GM21381 (cell line): ENCODE data around the gene LAMP5.
A peak's percentile ranks its signal among the peaks of the same experiment; 100 is the strongest.

ENCODE experiments used
- ATAC-seq: cut with Tn5 transposase; IDR thresholded peaks from one replicate; pipeline ENCODE4 v1.9.1; 2021; ENCODE audit warnings: mild to moderate bottlenecking, moderate library complexity; ENCODE audit not compliant: unreplicated experiment

LAMP5 gene

DNA sequence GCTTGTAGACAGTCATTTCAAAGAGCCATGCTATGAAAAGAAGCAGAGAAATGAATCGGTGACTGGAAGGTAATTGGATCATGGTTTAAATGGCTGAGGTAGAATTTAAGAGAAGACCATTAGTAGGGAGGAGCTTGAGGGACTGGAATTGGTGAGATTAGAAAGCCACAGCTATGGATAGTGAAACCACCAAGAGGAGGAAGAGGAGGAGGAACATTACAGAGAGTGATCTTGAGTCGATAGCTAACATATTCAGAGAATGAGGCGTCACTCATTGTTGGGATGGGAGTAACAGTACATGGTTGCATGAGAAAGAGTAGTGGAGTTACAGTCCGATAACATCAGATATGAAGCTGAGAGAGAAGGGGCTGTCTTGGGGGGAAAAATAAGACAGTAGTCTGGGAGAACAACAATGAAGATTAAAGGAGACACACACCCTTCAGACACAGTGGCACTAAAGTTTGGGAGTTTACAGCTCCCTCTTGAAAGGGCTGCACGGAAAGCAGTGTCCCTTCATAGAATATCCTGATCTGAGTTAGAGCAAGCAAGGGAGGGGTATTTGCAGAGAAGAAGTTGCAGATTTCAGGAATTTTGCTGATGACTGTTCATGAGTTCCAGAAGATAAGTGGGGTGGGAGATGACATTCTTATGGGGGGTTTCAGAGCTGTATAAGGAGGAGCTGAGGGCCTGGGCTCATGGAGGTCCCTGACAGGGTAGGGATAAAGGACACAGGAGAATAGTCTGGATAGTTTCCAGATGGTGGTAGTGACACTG is 15.1 kb upstream of the LAMP5 start:
- no peak for ATAC-seq

DNA sequence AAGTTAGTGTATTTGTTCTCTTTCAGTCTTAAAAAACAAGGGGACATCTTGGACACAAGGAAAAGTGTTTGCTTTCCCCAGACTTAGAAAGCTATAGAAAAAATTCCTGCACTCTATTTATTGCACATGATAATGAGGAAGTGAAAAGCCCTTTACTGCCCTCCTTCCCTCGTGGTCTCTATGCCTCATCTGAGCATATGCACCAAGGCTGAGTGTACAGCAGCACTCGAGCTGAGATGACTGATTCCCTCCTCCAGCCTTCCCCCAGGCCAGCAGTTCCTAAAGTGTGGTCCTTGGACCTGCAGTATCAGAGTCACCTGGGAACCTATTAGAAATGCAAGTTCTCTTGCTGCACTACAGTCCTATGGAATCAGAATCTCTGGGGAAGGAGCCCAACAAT is 14.3 kb upstream of the LAMP5 start:
- no peak for ATAC-seq

DNA sequence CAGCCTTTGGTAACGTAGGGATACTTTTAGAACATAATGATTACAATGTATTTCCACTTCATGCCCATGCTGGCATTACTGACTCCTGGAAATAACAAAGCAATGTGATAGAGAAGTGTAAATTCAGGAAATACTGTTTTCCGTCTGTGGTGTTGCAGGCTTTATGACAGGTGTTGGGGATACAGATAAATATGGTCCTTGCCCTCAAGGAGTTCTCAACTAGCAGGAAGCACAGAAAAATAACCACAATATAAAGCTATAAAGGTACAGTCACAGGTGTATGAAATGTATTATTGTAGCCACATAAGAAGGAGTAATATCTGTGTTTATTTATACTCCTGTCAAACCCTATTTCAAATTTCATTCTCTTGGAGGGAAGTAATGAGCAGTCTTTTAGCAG is 12.9 kb upstream of the LAMP5 start:
- no peak for ATAC-seq

DNA sequence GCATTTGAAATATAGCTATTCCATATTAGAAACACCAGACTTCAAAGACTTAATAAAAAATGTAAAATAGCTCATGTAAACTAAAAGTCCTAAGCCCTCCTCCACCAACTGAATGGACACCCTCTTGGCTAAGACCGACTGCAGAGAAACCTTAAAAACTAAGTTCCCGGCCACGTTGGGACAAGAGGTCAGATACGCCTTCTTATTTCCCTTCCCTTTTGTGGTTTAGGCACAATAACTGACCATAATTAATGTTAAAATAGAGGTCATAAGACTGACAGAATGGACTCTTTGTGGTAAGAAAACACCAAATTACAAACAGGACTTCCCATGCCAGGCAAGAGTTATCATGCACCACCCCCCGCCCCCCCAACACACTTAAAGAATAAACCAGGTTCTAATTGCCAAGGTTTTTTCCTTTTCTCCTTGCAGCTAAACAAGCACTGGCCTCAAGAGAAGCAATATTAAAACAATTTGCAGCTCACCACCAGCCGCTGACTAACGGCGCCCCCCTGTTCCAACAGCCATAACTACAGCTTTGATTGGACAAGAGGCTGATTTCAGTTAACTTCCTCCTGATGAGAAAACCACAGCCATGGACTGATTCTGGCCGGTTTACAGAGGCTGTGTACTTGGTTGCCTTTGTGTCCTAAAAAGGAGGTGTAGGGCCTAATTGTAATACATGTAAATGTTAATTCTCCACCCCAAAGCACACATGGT is 10.7 kb upstream of the LAMP5 start:
- ATAC-seq, result no peak

DNA sequence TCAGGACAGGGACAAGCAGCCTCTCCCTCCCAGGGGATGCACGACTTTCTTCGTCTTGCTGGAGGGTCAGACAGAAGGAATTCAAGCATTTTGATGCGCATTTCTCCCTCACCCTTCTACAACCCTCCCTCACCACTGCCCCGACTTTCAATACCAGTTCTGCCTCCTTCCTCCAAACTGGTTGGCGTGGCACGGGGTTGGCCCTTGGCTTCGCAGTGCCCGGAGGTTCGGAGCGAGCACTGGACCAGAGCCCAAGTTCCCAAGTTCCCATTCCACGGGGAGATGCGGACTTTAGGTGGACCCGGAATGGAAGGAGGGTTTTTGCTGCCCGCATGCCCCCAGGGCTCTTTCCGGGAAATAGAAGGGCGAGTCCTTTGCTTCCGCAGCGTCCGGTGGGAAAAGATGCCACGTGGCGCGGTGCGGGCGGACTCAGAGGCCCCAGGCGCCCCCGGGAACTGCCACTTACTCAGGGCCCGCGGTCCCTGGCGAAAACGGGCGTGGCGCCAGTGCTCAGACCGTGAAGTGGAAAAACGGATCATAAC is 8.0 kb upstream of the LAMP5 start:
- no peak for ATAC-seq

DNA sequence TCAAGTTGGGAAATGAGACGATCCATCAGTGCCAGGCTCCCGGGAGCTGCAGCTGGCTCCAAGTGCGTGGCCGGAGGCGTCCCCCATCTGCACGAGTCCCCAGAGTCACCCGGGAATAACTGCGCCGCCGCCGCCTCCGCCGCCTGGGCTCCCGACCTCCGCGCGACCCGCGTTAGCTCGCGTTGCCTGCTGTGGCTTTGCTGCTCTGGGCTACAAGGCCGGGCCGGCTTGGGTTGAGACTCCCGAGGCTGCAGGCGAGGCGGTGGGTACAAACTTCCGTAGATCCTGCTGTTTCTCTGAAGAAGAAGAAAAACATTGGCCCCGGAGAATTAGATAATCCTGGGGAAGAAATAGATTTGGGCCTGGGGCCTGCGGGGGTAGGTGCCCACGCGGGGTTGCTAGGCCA is 7.4 kb upstream of the LAMP5 start:
- ATAC-seq, result no peak

DNA sequence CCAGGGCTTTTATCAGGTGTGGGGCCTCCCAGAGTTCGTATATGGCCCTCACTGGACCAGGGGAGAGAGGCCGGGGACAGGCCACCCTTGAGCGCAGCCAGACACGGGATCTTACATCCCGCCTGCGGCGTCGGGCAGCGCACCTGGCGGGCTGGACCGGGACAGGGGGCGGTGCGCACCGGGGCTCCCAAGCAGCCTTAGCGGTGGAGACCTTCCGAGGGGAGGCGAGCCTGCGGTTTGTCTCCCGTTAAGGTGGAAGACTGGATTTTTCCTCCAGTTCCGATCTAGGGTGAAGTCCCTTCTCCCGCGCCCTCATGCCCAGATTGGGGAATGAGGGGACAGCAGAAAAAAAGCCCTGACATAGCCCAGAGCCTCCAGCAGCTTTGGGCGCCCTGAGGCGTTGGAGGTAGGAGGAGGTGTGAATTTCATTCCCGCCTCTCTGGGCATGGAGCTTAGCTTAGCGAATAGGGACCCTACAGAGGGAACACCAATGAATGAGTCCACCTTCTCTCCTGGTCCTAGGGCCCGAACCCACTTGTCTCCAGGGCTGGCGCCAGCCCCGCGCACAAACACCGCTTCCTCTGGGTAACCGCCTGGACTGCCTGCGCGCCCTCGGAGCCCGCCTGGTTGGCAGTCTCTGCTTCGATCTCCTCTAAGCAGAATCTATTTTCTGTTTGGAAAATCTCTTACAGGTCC is 6.7 kb upstream of the LAMP5 start:
- ATAC-seq, result no peak

DNA sequence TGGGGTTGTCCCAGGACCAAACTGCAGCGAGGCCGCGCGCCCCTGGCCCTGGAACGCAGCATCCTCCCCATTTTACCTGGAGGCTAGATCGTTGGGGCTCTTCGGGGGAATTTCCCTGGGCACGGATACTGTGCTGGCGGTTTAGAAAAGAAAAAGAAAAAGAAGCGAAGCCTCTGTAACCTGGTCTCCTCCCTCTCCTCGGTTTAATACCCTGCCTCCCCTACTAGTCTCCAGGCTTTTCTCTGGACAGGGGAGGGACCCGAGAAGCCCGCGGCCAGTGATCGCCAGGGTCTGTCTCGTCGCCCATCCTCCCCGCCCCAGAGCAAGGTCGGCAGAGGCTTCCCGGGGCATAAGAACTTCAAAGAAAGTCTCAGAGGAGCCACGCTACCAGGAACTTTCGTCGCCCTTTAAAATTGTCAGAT is 6.1 kb upstream of the LAMP5 start:
- ATAC-seq, result no peak

DNA sequence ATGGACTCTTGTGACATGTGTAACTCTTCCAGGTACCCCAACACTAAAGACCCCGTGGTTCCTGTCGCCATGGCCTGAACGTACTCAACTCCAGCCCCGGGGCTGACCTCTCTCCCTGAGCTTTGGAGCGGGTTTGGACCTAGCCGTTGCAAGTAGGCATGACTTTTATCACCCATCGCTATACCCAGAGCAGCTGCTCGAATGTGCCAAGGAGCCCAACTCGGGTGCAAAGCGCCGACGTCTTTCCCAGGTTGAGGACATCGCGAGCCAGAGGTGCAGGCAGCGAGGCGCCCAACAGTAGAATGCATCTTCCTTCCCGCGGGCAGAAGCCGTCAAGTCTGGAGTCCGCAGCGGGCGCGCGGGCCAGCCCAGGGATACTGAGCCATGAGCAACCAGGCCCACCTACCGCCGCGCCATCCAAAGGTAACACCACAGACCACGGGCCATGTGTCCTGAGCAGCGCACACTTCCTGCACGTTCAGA is 5.7 kb upstream of the LAMP5 start:
- no peak for ATAC-seq

DNA sequence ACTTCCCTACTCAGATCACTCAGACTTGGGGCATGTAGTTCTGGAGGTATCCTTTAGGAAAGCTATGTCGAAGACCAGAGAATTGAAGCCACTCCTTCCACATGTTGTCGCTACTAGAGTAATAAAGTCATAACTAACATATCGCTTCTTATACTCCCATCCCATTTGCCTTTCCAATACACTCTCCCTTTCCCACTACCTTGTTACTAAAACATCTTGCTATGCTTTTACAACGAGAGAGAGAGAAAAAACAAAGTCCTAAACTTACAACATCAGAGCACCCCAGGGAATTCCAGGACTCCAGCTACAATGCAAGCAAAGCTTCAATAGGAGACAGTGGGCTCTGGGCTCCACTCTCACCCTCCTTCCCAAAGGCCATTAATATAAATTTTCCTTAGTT is 5.1 kb upstream of the LAMP5 start:
- ATAC-seq, result no peak

DNA sequence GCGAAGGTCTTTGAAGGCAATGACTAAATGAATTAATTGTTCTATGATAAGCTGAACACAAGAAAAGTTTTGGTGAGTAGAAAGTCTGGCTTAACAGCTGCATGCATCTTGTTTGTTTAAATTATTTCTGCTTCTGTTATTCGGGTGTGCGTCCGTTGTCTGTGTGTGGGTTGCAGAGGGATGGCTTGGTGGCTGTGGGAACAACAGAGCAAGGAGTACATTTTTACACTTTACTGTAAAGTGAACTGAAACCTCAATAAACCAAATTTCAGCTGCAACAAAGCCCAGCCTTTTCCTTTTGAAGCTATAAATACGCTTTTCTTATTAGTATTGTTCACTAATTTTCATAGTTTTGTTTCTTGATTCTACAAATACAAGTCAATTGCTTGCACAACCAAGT is 3.5 kb upstream of the LAMP5 start:
- ATAC-seq, result peak; percentile 54

DNA sequence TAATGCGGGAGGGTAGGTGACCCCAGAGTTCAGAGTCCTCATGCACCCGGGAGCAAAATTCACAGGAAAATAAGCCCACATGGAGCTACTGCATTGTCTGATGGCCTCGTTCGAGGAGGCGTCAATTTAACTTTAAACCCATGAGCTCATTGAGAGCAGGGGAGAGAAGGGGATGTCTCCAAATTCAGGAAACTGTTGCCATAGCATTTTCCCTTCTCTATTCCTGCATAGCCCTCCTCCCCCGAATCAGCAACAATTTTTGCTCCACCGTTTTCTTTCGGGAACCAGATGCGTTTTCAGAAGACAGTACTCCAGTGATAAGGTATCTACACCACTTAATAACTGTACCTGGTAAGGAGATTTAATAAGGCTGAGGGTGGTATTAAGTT is 324 bp upstream of the LAMP5 start:
- no peak for ATAC-seq

DNA sequence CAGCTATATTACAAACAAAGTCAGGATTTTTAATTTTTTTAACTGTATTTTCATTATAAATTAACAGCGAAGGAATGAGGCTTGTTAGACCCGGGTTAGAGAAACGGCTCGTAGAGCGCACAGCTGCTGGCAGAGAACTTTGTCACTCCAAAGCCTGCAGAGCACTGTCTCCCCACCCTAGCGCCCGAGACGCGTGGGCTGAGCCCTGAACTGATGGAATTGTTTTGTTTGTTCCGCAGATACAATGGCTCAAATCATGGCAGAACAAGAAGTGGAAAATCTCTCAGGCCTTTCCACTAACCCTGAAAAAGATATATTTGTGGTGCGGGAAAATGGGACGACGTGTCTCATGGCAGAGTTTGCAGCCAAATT is 810 bp downstream of the LAMP5 start:
- no peak for ATAC-seq

DNA sequence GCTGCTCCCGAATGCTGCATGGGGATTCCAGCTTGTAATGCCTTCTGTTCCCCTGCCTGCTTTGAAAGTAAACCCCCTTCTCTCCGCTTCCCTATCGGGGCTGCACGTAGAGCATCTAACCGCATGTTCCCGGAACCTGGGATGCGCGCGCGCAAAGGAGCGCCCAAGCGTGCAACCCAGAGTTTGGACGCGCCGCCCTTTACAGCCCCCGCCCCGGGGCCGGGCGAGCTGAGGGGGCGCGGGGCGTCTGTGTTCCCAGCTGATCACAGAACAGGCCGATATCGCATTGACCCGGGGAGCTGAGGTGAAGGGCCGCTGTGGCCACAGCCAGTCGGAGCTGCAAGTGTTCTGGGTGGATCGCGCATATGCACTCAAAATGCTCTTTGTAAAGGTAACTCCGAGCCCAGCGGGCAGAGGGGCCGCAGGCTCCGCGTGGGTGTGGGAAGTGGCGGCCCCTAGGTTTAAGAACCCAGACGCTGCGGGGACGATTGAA is 1.4 kb downstream of the LAMP5 start:
- no peak for ATAC-seq

DNA sequence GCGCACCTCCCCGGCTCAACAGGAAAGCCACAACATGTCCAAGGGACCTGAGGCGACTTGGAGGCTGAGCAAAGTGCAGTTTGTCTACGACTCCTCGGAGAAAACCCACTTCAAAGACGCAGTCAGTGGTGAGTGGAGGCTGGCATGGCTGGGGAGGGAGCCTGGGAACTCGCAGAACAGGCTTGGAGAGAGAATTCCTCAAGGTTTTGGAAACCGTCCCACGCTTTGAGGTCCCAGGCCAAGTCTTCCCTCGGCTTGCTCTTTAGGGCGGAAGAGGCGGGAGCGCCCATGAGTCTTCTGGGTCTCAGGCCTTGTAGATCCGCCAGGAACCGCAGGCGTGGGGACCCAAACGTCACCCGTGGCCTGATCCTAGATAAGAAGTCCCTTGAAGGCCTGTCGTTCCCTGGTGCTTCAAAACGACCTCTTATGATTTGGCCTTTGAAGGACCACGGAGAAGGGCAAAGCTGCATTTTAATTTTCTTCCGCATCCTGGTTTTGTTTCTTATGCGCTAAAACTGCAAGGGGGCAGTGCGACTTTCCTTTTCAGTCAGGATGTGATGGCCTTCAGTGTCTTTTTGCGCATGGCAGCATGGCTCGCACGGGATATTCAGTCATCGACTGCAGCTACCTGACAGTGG is 2.0 kb downstream of the LAMP5 start:
- no peak for ATAC-seq

DNA sequence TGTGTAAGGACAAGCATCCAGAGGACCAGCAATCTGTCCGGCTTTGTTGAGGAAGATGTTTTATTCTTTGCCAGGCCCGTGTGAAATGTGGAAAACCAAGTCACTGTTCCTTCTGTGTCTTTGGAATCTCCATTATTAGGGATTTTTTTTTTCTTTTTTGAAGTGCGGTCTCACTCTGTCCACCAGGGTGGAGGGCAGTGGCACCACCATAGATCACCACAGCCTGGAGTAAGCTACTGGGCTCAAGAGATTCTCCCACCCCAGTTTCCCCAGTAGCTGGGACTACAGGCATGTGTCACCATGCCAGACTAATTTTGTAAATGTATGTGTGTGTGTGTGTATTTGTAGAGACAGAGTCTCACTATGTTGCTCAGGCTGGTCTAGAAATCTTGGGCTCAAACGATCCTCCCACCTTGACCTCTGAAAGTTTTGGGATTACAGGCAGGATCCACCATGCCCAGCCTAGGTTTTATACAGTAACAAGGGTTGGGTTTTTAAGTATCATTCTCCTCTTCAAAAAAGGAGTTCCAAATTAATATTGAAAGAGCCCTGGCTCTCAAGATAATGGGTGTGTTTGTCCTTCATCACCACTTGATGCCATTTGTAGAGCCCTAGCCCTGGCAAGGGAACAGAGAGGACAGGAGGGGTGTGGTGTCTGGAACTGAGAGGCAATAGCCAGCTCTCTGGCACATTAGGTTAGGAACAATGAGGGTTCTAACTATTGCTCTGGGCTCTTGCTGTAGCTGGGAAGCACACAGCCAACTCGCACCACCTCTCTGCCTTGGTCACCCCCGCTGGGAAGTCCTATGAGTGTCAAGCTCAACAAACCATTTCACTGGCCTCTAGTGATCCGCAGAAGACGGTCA is 3.1 kb downstream of the LAMP5 start:
- ATAC-seq, result no peak

DNA sequence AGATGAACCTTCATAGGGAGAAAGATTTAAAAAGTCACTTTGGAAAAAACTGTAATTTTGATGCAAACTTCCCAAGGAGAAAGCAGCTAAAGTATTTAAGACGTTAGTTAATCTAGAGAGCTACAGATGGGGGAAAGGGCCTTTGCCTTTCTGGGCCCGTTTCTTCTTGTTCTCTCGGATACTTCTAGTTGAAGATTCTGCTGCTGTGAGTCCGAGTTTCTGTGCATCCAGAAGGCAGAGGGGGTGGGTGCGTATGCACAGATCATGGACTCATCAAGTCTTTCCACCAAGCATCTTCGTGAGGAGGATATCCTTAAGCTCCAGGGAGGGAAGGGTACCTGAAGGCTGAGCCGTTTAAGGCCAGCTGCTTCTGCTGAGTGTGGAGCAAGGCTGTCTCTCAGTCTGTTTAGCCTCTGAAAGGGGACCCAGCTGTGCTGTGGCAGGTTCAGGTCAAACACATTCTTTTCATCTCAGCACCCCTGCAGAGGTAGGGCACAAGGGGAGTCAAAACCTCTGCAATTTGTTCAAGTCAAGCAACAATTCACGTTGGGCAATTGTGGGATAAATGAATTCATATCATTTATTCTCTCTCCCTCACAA is 4.3 kb downstream of the LAMP5 start:
- no peak for ATAC-seq

DNA sequence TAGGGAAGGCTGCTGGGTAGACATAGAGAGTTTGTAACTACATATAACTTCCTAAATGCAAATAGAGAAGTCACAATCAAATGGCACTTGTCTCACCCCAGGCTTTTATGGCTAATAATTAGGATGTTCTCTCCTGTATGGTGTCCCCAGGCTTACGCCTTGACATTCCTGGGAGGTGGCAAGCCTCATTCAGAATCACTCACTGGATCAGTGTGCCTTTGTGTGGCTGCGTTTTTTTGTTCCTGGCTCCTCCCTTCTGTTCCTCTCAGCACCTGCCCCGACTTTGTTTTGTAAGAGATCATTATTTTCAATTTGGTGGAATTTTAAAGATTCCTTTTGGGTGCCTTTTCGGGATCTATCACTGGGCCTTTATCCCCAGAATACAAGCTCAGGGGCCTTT is 5.7 kb downstream of the LAMP5 start:
- ATAC-seq, result no peak

DNA sequence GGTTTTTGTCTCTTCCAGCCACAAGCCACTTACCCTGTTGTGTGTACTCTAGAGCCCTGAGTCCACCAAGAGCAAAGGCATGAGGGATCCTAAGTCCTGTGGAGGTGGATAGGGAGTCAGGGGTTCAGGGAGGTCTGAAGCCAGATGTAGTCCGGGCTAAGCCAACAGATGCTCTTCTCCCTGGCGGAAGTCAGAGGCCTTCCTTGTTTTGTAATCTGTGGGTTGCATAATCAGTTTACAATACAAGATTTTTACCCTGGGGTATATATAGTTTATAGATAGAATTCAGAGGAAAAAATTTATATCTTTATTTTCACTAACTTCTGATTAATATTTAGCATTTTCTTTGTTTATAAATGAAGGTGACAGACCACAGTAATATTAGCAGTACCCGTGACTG is 9.2 kb downstream of the LAMP5 start:
- no peak for ATAC-seq

DNA sequence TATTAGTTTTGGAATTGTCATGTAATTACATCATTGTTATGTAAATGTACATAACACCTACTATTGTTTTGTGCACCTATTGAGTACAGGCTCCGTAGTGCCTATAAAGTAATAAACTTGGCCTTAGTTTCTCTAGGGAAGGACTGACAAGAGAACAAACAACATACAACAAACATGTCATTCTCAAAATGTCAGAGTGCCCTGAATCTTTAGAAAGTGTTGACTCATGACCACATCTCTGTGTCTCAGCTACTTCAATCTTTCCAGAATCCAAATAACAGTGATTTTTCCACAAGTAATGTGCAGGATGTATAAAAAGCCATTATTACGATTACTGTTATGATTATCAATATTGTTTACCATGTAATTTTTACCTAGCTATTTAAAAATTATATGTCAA is 17.2 kb downstream of the LAMP5 start:
- ATAC-seq, result no peak
